H1 (cell line): Measurements from ENCODE around the gene TARS3. TPM values are rescaled to one million over a fixed set of nuclear protein-coding genes. Genes with fewer than 3 reads are reported as not detected.

Experiments used
- CTCF ChIA-PET: fragments of 300-600 bp; sonication (Branson Sonifier 250); formaldehyde crosslinking; loops from one replicate; lab custom pipeline; 2021; ENCODE audit not compliant: partially characterized antibody; lab: Charles Lee
- POLR2A ChIA-PET: fragments of 300-600 bp; sonication (Branson Sonifier 250); formaldehyde crosslinking; loops from one replicate; lab custom pipeline; 2021; ENCODE audit warnings: inconsistent platforms; ENCODE audit not compliant: partially characterized antibody; lab: Charles Lee
- DNase-seq, 2 experiments: peaks; one replicate each; pipeline versions ENCODE4 v3.0.0 to v3.0.0-alpha.2; 2010 to 2022; ENCODE audit warnings: low spot score in 2 of 2, low read depth in 1 of 2, mixed read lengths in 1 of 2
- FAIRE-seq: peaks from 2 replicates; lab custom pipeline; 2011; peaks lifted over from hg19 to GRCh38; lab: Jason Lieb, UNC
- H2AFZ ChIP-seq: 2 replicates; pipeline ENCODE4 v1.8.1; 2012; ENCODE audit warnings: low read length, inconsistent platforms
- H2AK5ac ChIP-seq: 2 replicates; pipeline ENCODE4 v1.6.1; 2013; ENCODE audit warnings: low read depth, low read length
- H2BK120ac ChIP-seq: replicated peaks from 2 replicates; pipeline ENCODE3; 2013; ENCODE audit warnings: low read depth, low read length, inconsistent platforms
- H2BK12ac ChIP-seq: 2 replicates; pipeline ENCODE4 v1.6.1; 2013; ENCODE audit warnings: low read depth, low read length
- H2BK15ac ChIP-seq: 2 replicates; pipeline ENCODE4 v1.6.1; 2013; ENCODE audit warnings: low read length
- H2BK20ac ChIP-seq: 2 replicates; pipeline ENCODE4 v1.6.1; 2013; ENCODE audit warnings: low read length
- H2BK5ac ChIP-seq: 2 replicates; pipeline ENCODE4 v1.6.1; 2013; ENCODE audit warnings: low read depth, low read length
- H3K14ac ChIP-seq: 2 replicates; pipeline ENCODE4 v1.6.1; 2013; ENCODE audit warnings: inconsistent platforms; ENCODE audit not compliant: insufficient read length
- H3K18ac ChIP-seq: 2 replicates; pipeline ENCODE4 v1.6.1; 2013; ENCODE audit warnings: low read length; ENCODE audit errors: extremely low read depth
- H3K23ac ChIP-seq: 2 replicates; pipeline ENCODE4 v1.6.1; 2013; ENCODE audit warnings: inconsistent platforms; ENCODE audit not compliant: insufficient read length
- H3K23me2 ChIP-seq: 2 replicates; pipeline ENCODE4 v1.6.1; 2013; ENCODE audit warnings: low read depth, low read length
- H3K27ac ChIP-seq: 2 replicates; pipeline ENCODE4 v1.6.1; 2011; ENCODE audit warnings: low read depth, low read length, inconsistent platforms
- H3K27me3 ChIP-seq, 4 experiments: replicated peaks in 1 of 4; 1 replicate in 1 of 4; 2 replicates in 3 of 4; pipeline versions ENCODE4 v1.6.1 to v1.8.1; 2011 to 2013; ENCODE audit warnings: low read length in 3 of 4, mild to moderate bottlenecking in 3 of 4, inconsistent platforms in 2 of 4, mixed read lengths in 2 of 4, moderate library complexity in 1 of 4; ENCODE audit not compliant: control insufficient read depth in 3 of 4, insufficient read depth in 3 of 4; ENCODE audit errors: extremely low read depth in 1 of 4
- H3K36me3 ChIP-seq, 4 experiments: 2 replicates each; pipeline versions ENCODE4 v1.6.1 to v1.8.1; 2011 to 2013; ENCODE audit warnings: mild to moderate bottlenecking in 4 of 4, low read length in 3 of 4, moderate library complexity in 2 of 4, control low read depth in 1 of 4, inconsistent platforms in 1 of 4; ENCODE audit not compliant: insufficient read depth in 4 of 4, control insufficient read depth in 2 of 4
- H3K4ac ChIP-seq: replicated peaks from 2 replicates; pipeline ENCODE3; 2013; ENCODE audit warnings: low read length, low read depth, mixed read lengths, inconsistent platforms; ENCODE audit not compliant: insufficient read length
- H3K4me1 ChIP-seq, 4 experiments: replicated peaks in 1 of 4; 1 replicate in 1 of 4; 2 replicates in 3 of 4; pipeline versions ENCODE4 v1.6.1 to v1.8.1; 2011 to 2013; ENCODE audit warnings: low read length in 3 of 4, inconsistent platforms in 2 of 4, mixed read lengths in 1 of 4; ENCODE audit not compliant: insufficient read depth in 4 of 4, control insufficient read depth in 3 of 4
- H3K4me2 ChIP-seq, 2 experiments: 2 replicates each; pipeline versions ENCODE4 v1.6.1 to v1.8.1; 2011 to 2013; ENCODE audit warnings: low read depth in 2 of 2, low read length in 2 of 2, control low read depth in 1 of 2, inconsistent platforms in 1 of 2, mild to moderate bottlenecking in 1 of 2; ENCODE audit not compliant: insufficient read depth in 1 of 2
- H3K4me3 ChIP-seq, 4 experiments: fragments of 200-600, 300-600 bp in 1 of 4; sonication (generic), shearing (Covaris generic), sonication (Bioruptor Twin) in 1 of 4; 2 replicates each; pipeline versions ENCODE4 v1.5.1 to v1.8.1; 2011 to 2016; ENCODE audit warnings: low read length in 4 of 4, low read depth in 3 of 4, control low read depth in 2 of 4, inconsistent platforms in 2 of 4, mild to moderate bottlenecking in 2 of 4, mixed read lengths in 1 of 4, moderate library complexity in 1 of 4; ENCODE audit not compliant: insufficient read depth in 2 of 4; ENCODE audit errors: extremely low read depth in 1 of 4
- H3K56ac ChIP-seq: replicated peaks from 2 replicates; pipeline ENCODE3; 2013; ENCODE audit warnings: low read depth, mild to moderate bottlenecking, mixed read lengths, low read length, inconsistent platforms; ENCODE audit not compliant: insufficient read length
- H3K79me1 ChIP-seq: 2 replicates; pipeline ENCODE4 v1.6.1; 2013; ENCODE audit warnings: low read depth, low read length, control low read depth
- H3K79me2 ChIP-seq, 2 experiments: 2 replicates each; pipeline versions ENCODE4 v1.6.1 to v1.8.1; 2012 to 2013; ENCODE audit warnings: low read length in 2 of 2, mild to moderate bottlenecking in 2 of 2, inconsistent platforms in 1 of 2; ENCODE audit not compliant: insufficient read depth in 2 of 2, control insufficient read depth in 1 of 2
- H3K9ac ChIP-seq, 4 experiments: replicated peaks in 1 of 4; 1 replicate in 1 of 4; 2 replicates in 3 of 4; pipeline versions ENCODE4 v1.6.1 to v1.8.1; 2011 to 2013; ENCODE audit warnings: low read depth in 3 of 4, low read length in 3 of 4, control low read depth in 2 of 4, mild to moderate bottlenecking in 2 of 4, moderate library complexity in 2 of 4, inconsistent platforms in 1 of 4; ENCODE audit errors: extremely low read depth in 1 of 4
- H3K9me3 ChIP-seq, 2 experiments: 2 replicates each; pipeline versions ENCODE4 v1.6.1 to v1.8.1; 2012 to 2013; ENCODE audit warnings: mild to moderate bottlenecking in 2 of 2, moderate library complexity in 2 of 2, control low read depth in 1 of 2, inconsistent platforms in 1 of 2, low read depth in 1 of 2, low read length in 1 of 2, mixed read lengths in 1 of 2; ENCODE audit not compliant: insufficient read depth in 2 of 2
- H4K20me1 ChIP-seq, 2 experiments: replicated peaks in 1 of 2; 2 replicates each; pipeline versions ENCODE3 to v1.8.1; 2011 to 2013; ENCODE audit warnings: inconsistent platforms in 2 of 2, low read length in 2 of 2, mild to moderate bottlenecking in 1 of 2; ENCODE audit not compliant: insufficient read depth in 2 of 2, control insufficient read depth in 1 of 2
- H4K5ac ChIP-seq: 2 replicates; pipeline ENCODE4 v1.6.1; 2013; ENCODE audit warnings: low read length, low read depth, mixed read lengths, inconsistent platforms; ENCODE audit not compliant: insufficient read length
- H4K8ac ChIP-seq: 2 replicates; pipeline ENCODE4 v1.8.0; 2013; ENCODE audit warnings: mild to moderate bottlenecking, moderate library complexity, low read length, inconsistent platforms; ENCODE audit not compliant: insufficient read depth; ENCODE audit errors: extremely low read depth
- H4K91ac ChIP-seq: replicated peaks from 2 replicates; pipeline ENCODE3; 2013; ENCODE audit warnings: low read length, mixed read lengths, inconsistent platforms; ENCODE audit not compliant: insufficient read length
- CBX5 ChIP-seq: fragments of 300-800, 300-1000 bp; sonication (generic); IDR thresholded peaks from 2 replicates; pipeline ENCODE4 v1.7.1; 2016; ENCODE audit warnings: antibody characterized with exemption, low read length, low read depth
- EP300 ChIP-seq, 2 experiments: IDR thresholded peaks; 1 replicate in 1 of 2; 2 replicates in 1 of 2; pipeline ENCODE4 v1.6.1; 2011 to 2012; ENCODE audit warnings: low read depth in 2 of 2, low read length in 2 of 2, mild to moderate bottlenecking in 2 of 2, borderline replicate concordance in 1 of 2, inconsistent platforms in 1 of 2, moderate library complexity in 1 of 2
- RNF2 ChIP-seq: fragments of 200-900, 300-1000 bp; sonication (generic); IDR thresholded peaks from 2 replicates; pipeline ENCODE4 v1.7.1; 2016; ENCODE audit warnings: borderline replicate concordance, low read depth, mild to moderate bottlenecking, antibody characterized with exemption, low read length; ENCODE audit not compliant: poor library complexity, severe bottlenecking; ENCODE audit errors: missing control alignments
- RXRA ChIP-seq: IDR thresholded peaks from 2 replicates; pipeline ENCODE4 v1.6.1; 2011; ENCODE audit warnings: low read depth, mild to moderate bottlenecking, low read length, moderate library complexity; ENCODE audit not compliant: insufficient read depth
- SIRT6 ChIP-seq: IDR thresholded peaks from one replicate; pipeline ENCODE4 v1.7.1; 2012; ENCODE audit warnings: low read length, inconsistent platforms
- WGBS, 2 experiments: shearing (Covaris generic) in 1 of 2; methylation state at CpG; one replicate each; pipeline versions ENCODE4 v1.1.6 to v1.1.7; 2013 to 2015; ENCODE audit warnings: low lambda C conversion rate in 2 of 2, mixed read lengths in 2 of 2, inconsistent platforms in 1 of 2, low coverage in 1 of 2, missing lambda C conversion rate in 1 of 2; ENCODE audit not compliant: insufficient replicate concordance in 2 of 2, insufficient coverage in 1 of 2, insufficient read length in 1 of 2; ENCODE audit errors: extremely low coverage in 1 of 2, missing lambda C conversion rate in 1 of 2; 5-methylcytosine and 5-hydroxymethylcytosine counted together
- polyA plus RNA-seq, 7 experiments: library from polyadenylated mRNA; depleted of rRNA in 3 of 7; stranded (reverse) in 5 of 7; unstranded in 2 of 7; fragments of >200 nt in 5 of 7; fragments of 200-250 nt in 2 of 7; gene quantifications; 1 replicate in 5 of 7; 2 replicates in 1 of 7; 4 replicates in 1 of 7; pipeline versions ENCODE4 v1.2.1 to v1.2.3, GENCODE V29; 2011 to 2013; ENCODE audit warnings: missing spikeins in 2 of 7, mixed read lengths in 2 of 7
- total RNA-seq: library from RNA; stranded (reverse); fragmentation: NEBNext Ultra II Directional; extraction: Animal tissue kit (Norgen Biotek cat#: 25700); gene quantifications from 2 replicates; pipeline ENCODE4 v1.2.1, GENCODE V29; 2021

The TARS3 gene
- total and polyA plus RNA-seq, 2 of the 8 experiments (the other 6 are each of a cell fraction or from before 2014, with no cell fraction given) = 2.1 to 13.9 TPM

GRCh38 chr15:101727186-101727585 is 2.9 kb upstream of the TARS3 start:
- no peak overlapping the region for H2BK15ac ChIP-seq
- no peak overlapping the region for H3K4ac ChIP-seq
- no peak for DNase-seq
- H3K23me2 ChIP-seq = peaks cover 5% of the 10 kb centered on the region; the same call in 1 of the 2 replicates
- peaks cover 0 to 2% (median 0%) of the 10 kb centered on the region in 4 experiments; a peak in 2 of 7 replicates for H3K4me1 ChIP-seq
- no peaks in the 10 kb centered on the region for H3K79me2 ChIP-seq
- no peak overlapping the region for H2AK5ac ChIP-seq
- H4K5ac ChIP-seq = no peak overlapping the region
- no peak overlapping the region for H3K4me3 ChIP-seq
- H2BK12ac ChIP-seq = no peak overlapping the region
- no peak overlapping the region for H3K27ac ChIP-seq
- no peak overlapping the region for H3K56ac ChIP-seq
- no peak overlapping the region for H2BK20ac ChIP-seq
- no peak overlapping the region for H3K4me2 ChIP-seq
- H2BK5ac ChIP-seq = no peak overlapping the region
- no peak overlapping the region for H2BK120ac ChIP-seq
- no peak overlapping the region for H3K23ac ChIP-seq
- H4K20me1 ChIP-seq = no peaks in the 10 kb centered on the region
- ChIA-PET CTCF (no interaction called here), POLR2A (interaction anchor here (1.3 kb wide), 1 partner anchor 12 kb away, joined by 3 read pairs; no protein-coding TSS in a partner anchor)
- no peak overlapping the region for H4K8ac ChIP-seq
- H3K36me3 ChIP-seq = no peaks in the 10 kb centered on the region; a peak in 1 of 8 replicates
- H3K9ac ChIP-seq = no peak overlapping the region
- H4K91ac ChIP-seq = no peak overlapping the region
- H3K79me1 ChIP-seq = no peaks in the 10 kb centered on the region
- no peaks in the 10 kb centered on the region for H3K27me3 ChIP-seq
- no peak overlapping the region for H3K18ac ChIP-seq
- H3K14ac ChIP-seq = no peak overlapping the region
- H3K9me3 ChIP-seq = no peaks in the 10 kb centered on the region
- 82% methylated on average over 1 of the region's 1 CpG; no CpG with 5 or more reads in 1 of the 2 experiments for WGBS, 2 experiments
- no peak for FAIRE-seq
- H2AFZ ChIP-seq = no peak overlapping the region
- TF ChIP-seq RXRA (no peak), RNF2 (no peak), EP300 (IDR thresholded peaks at IDR 0.05; ENCODE audit: borderline replicate concordance in 1 of 2, low read depth in 2 of 2, low read length in 2 of 2) (no peak), SIRT6 (no peak), CBX5 (no peak)
